Keratinocyte (primary cell): ENCODE measurements around the gene NAALADL2. TPM values are rescaled to one million over a fixed set of nuclear protein-coding genes. Genes with fewer than 3 reads are reported as not detected.

ENCODE experiments used
- DNase-seq: peaks from one replicate; pipeline ENCODE4 v3.0.0-alpha.2; 2011; ENCODE audit warnings: low read depth, missing footprints, low spot score
- FAIRE-seq: peaks from 2 replicates; lab custom pipeline; 2011; peaks lifted over from hg19 to GRCh38; lab: Jason Lieb, UNC
- H2AFZ ChIP-seq: 2 replicates; pipeline ENCODE4 v1.6.0; 2012; ENCODE audit warnings: low read length, control low read depth, inconsistent platforms; ENCODE audit not compliant: control insufficient read depth
- H3K27ac ChIP-seq: 2 replicates; pipeline ENCODE4 v1.5.1; 2011; ENCODE audit warnings: low read length; ENCODE audit not compliant: control insufficient read depth, insufficient read depth
- H3K27me3 ChIP-seq: 3 replicates; pipeline ENCODE4 v1.6.0; 2011; ENCODE audit warnings: low read length; ENCODE audit not compliant: control insufficient read depth, insufficient read depth; ENCODE audit errors: extremely low read depth
- H3K36me3 ChIP-seq, 2 experiments: 2 replicates in 1 of 2; 3 replicates in 1 of 2; pipeline ENCODE4 v1.5.1; 2011; ENCODE audit warnings: low read length in 2 of 2, mild to moderate bottlenecking in 1 of 2; ENCODE audit not compliant: control insufficient read depth in 2 of 2, insufficient read depth in 2 of 2; ENCODE audit errors: extremely low read depth in 1 of 2
- H3K4me1 ChIP-seq: 3 replicates; pipeline ENCODE4 v1.5.1; 2011; ENCODE audit warnings: low read length; ENCODE audit not compliant: control insufficient read depth, insufficient read depth; ENCODE audit errors: extremely low read depth
- H3K4me2 ChIP-seq: 3 replicates; pipeline ENCODE4 v1.6.0; 2011; ENCODE audit warnings: low read depth, low read length; ENCODE audit not compliant: control insufficient read depth, insufficient read depth; ENCODE audit errors: extremely low read depth
- H3K4me3 ChIP-seq, 3 experiments: fragments of 200-600 bp in 1 of 3; sonication (generic) in 1 of 3; 2 replicates in 2 of 3; 3 replicates in 1 of 3; pipeline ENCODE4 v1.5.1; 2011 to 2016; ENCODE audit warnings: low read length in 3 of 3, mild to moderate bottlenecking in 3 of 3, control low read depth in 2 of 3, inconsistent platforms in 1 of 3, low read depth in 1 of 3, mixed read lengths in 1 of 3, mixed run types in 1 of 3, moderate library complexity in 1 of 3; ENCODE audit not compliant: control insufficient read depth in 2 of 3, insufficient read depth in 2 of 3; ENCODE audit errors: extremely low read depth in 1 of 3
- H3K79me2 ChIP-seq: 2 replicates; pipeline ENCODE4 v1.6.0; 2012; ENCODE audit warnings: low read length; ENCODE audit not compliant: control insufficient read depth, insufficient read depth
- H3K9ac ChIP-seq: 3 replicates; pipeline ENCODE4 v1.6.0; 2011; ENCODE audit warnings: low read length; ENCODE audit not compliant: control insufficient read depth, insufficient read depth; ENCODE audit errors: extremely low read depth
- H3K9me1 ChIP-seq: 3 replicates; pipeline ENCODE4 v1.6.0; 2011; ENCODE audit warnings: low read length; ENCODE audit not compliant: control insufficient read depth, insufficient read depth; ENCODE audit errors: extremely low read depth
- H3K9me3 ChIP-seq: 2 replicates; pipeline ENCODE4 v1.5.1; 2012; ENCODE audit warnings: low read depth, low read length; ENCODE audit not compliant: control insufficient read depth
- H4K20me1 ChIP-seq: 3 replicates; pipeline ENCODE4 v1.6.0; 2011; ENCODE audit warnings: low read length; ENCODE audit not compliant: control insufficient read depth, insufficient read depth; ENCODE audit errors: extremely low read depth
- EZH2 ChIP-seq: IDR thresholded peaks from one replicate; pipeline ENCODE4 v1.6.1; 2012; ENCODE audit warnings: inconsistent platforms, mild to moderate bottlenecking, low read length, moderate library complexity
- dilution Hi-C: fragments of 300-500 bp; cut with MboI; formaldehyde crosslinking; loops from one replicate; pipeline ENCODE4 v1.7.0; 2020; ENCODE audit warnings: low sequenced_read_pairs; ENCODE audit not compliant: extremely low pct_ligation_motif_present
- polyA plus RNA-seq, 5 experiments: library from polyadenylated mRNA; depleted of rRNA in 3 of 5; stranded (reverse) in 3 of 5; stranded (forward) in 1 of 5; unstranded in 1 of 5; fragments of >200 nt; gene quantifications; 1 replicate in 1 of 5; 2 replicates in 3 of 5; 3 replicates in 1 of 5; pipeline versions ENCODE4 v1.2.1 to v1.2.3, GENCODE V29; 2011 to 2012; ENCODE audit warnings: missing spikeins in 2 of 5, low read depth in 1 of 5, low replicate concordance in 1 of 5
- TF ChIP-seq, protein P1 (sequence below), 3 experiments: IDR thresholded peaks in 1 of 3; conservative IDR thresholded peaks in 1 of 3; optimal IDR thresholded peaks in 1 of 3; 2 replicates in 2 of 3; 3 replicates in 1 of 3; pipeline versions ENCODE3 to v1.5.1; 2011; ENCODE audit warnings: low read length in 3 of 3, mild to moderate bottlenecking in 3 of 3, moderate library complexity in 2 of 3, control low read depth in 1 of 3, inconsistent platforms in 1 of 3; ENCODE audit not compliant: insufficient read depth in 2 of 3; ENCODE audit errors: extremely low read depth in 1 of 3

The NAALADL2 gene
- polyA plus RNA-seq, 1 donor (not counting 4 experiments of a cell fraction or from before 2014, with no cell fraction given): 0.75 TPM

DNA sequence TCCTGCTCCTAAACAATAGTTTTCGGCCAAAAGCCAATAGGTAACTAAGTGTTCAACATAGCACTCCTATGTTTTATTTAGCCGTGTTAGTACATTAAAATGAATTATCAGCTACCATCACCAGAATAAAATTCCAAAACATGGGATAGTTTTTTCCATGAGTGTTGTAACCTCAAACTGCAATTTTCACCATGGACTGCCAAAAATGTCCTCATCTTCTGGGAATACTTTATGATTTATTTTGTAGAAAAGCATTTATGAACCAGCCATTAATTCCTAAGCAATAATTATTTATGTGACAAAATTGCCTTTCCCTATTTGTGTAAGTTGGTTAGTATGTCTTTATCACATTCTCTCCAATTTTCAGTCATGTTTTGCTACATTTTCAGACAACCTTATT, 438.1 kb downstream of the NAALADL2 start:
- H2AFZ ChIP-seq: no peak overlapping the region
- DNase-seq (no peak), FAIRE-seq (no peak)
- no peaks in the 10 kb centered on the region for H3K27me3 ChIP-seq
- no peaks in the 10 kb centered on the region for H3K36me3 ChIP-seq
- no peaks in the 10 kb centered on the region for H3K79me2 ChIP-seq
- no peaks in the 10 kb centered on the region for H3K9me1 ChIP-seq
- H4K20me1 ChIP-seq: no peaks in the 10 kb centered on the region
- no peak overlapping the region for H3K27ac ChIP-seq
- dilution Hi-C loops: no loop called here
- H3K9me3 ChIP-seq: no peaks in the 10 kb centered on the region
- TF ChIP-seq, protein P1, sequence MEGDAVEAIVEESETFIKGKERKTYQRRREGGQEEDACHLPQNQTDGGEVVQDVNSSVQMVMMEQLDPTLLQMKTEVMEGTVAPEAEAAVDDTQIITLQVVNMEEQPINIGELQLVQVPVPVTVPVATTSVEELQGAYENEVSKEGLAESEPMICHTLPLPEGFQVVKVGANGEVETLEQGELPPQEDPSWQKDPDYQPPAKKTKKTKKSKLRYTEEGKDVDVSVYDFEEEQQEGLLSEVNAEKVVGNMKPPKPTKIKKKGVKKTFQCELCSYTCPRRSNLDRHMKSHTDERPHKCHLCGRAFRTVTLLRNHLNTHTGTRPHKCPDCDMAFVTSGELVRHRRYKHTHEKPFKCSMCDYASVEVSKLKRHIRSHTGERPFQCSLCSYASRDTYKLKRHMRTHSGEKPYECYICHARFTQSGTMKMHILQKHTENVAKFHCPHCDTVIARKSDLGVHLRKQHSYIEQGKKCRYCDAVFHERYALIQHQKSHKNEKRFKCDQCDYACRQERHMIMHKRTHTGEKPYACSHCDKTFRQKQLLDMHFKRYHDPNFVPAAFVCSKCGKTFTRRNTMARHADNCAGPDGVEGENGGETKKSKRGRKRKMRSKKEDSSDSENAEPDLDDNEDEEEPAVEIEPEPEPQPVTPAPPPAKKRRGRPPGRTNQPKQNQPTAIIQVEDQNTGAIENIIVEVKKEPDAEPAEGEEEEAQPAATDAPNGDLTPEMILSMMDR (optimal IDR thresholded peaks at IDR 0.05 in 1 of 3, IDR thresholded peaks at IDR 0.05 in 1 of 3, conservative IDR thresholded peaks at IDR 0.05 in 1 of 3; ENCODE audit: extremely low read depth in 1 of 3, insufficient read depth in 2 of 3, low read length in 3 of 3): no peak
- TF ChIP-seq EZH2: no peak
- no peak overlapping the region for H3K4me2 ChIP-seq
- no peak overlapping the region for H3K9ac ChIP-seq
- no peak overlapping the region for H3K4me3 ChIP-seq
- no peaks in the 10 kb centered on the region for H3K4me1 ChIP-seq

DNA sequence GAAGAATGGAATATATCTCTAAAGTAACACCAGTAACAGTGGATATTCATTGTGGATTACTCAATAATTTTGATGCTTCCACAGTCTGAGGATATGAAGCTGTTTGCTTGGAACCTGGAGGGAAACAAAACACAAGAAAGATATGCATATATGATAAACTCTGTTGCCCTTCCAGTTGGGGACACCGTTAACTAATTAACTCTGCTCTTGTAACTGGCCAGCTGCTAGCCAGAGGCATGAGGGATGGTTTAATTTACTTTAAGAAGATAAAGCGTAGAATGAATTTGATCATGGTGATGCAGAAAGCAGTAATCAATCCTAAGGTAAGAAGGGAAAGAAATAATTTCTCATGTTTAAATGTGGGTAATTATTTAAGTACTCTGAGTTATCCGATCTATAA, 442.6 kb downstream of the NAALADL2 start:
- no peak for TF ChIP-seq EZH2
- TF ChIP-seq, protein P1 (optimal IDR thresholded peaks at IDR 0.05 in 1 of 3, IDR thresholded peaks at IDR 0.05 in 1 of 3, conservative IDR thresholded peaks at IDR 0.05 in 1 of 3; ENCODE audit: extremely low read depth in 1 of 3, insufficient read depth in 2 of 3, low read length in 3 of 3): no peak
- no peaks in the 10 kb centered on the region for H3K27me3 ChIP-seq
- no peak overlapping the region for H3K9ac ChIP-seq
- H3K9me1 ChIP-seq: no peaks in the 10 kb centered on the region
- no peak overlapping the region for H3K27ac ChIP-seq
- no peaks in the 10 kb centered on the region for H4K20me1 ChIP-seq
- no peak overlapping the region for H3K4me2 ChIP-seq
- H3K9me3 ChIP-seq: no peaks in the 10 kb centered on the region
- H3K79me2 ChIP-seq: no peaks in the 10 kb centered on the region
- FAIRE-seq (no peak), DNase-seq (no peak)
- no peaks in the 10 kb centered on the region for H3K36me3 ChIP-seq
- no peaks in the 10 kb centered on the region for H3K4me1 ChIP-seq
- no peak overlapping the region for H2AFZ ChIP-seq
- H3K4me3 ChIP-seq: no peak overlapping the region
- dilution Hi-C loops: no loop called here
